Inflammatory macrophage treated with lipopolysaccharide for 1 hour (primary cell): Measurements from ENCODE around the gene TAB2.

ENCODE experiments used
- DNase-seq, 2 donors: peaks; one replicate each; pipeline ENCODE4 v3.0.0-alpha.2; 2020 to 2022

Gene TAB2

DNA sequence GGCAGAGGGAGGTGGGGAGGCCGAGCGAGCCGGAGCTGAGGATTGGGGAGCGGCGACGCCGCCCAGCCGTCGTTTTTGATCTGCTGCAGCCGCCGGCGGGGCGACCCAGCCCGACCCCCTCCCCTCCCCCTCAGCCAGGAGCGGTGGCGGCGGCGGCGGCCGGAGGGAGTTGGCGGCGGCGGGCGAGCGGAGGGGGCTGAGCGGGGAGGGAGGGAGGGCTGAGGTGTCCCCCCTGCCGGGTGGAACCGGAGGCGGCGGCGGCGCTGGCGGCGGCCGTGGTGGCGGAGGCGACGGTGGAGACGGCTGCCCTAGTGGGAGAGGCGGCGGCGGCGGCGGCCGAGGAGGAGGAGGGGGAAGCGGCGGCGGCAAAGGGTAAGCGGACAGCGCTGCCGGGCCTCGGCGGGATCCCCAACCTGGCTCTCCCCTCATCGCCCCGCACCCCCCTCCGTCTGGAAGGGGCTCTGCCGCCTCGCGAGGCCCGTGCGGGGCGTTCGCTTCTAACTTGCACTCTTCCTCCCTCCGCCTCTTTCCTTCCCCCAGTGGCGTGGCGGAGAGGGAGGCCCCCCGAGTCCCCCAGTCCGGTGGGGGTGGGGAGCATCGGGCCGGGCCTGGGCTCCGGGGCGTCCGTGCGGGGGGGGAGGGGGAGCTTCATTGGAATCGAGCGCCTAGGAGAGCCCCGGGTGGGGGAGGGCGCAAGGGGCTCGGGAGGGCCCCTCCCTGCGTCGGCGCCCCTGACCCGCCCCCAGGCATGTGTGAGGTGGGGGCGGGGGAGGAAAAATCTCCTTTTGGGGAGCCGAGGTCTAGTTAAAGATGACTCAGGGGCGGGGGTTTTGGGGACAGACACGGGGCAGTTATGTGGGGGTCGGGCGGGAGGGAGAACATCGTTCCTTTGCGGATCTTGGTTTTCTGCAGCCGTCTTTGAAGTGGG lies at the start of gene TAB2:
TAB2 (plus strand) TSS at position 69 of the 928 bp plus-strand sequence. CDS start 52,286 bp downstream, outside the sequence.
- DNase-seq = peak; percentile 75 to 88

DNA sequence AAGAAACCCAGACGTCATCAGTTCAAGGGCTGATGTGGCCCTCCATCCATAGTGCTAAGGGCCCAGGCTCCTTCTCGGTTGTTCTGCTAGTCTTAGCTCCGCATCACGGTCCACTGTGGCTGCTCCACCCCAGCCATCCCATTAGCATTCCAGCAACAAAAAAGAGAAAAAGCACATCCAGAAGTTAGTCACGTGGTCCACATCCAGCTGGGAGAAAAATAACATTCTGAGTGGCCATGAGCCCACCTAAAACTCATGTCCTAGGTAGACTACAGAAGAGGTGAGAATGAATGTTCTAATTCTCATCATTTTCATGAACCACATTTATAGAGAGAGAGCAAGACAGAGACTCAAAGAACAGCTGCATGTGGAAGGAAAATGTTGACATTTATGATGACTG lies 49.4 kb upstream of the TAB2 start:
- no peak for DNase-seq

DNA sequence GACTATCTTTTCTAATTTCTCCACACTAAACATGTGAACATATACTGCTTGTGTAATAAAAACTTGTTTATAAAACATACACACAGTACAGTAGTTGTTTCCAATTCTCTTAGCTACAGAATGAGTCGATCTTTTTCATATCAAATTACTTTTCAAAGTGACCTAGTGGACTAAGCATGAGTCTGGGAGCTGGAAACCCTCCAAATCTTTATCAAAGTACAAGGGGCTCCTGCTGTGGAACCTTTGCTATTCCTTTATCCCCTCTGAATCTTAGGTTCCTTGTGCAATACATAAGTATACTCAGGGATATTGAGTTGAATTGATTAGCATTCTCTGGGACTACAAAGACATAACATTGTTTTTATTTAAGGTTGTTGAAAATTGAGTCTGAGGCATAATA lies 48.7 kb upstream of the TAB2 start:
- no peak for DNase-seq

GRCh38 chr6:149270616-149271015 lies 46.9 kb upstream of the TAB2 start:
- DNase-seq = peak; percentile 56 to 64

DNA sequence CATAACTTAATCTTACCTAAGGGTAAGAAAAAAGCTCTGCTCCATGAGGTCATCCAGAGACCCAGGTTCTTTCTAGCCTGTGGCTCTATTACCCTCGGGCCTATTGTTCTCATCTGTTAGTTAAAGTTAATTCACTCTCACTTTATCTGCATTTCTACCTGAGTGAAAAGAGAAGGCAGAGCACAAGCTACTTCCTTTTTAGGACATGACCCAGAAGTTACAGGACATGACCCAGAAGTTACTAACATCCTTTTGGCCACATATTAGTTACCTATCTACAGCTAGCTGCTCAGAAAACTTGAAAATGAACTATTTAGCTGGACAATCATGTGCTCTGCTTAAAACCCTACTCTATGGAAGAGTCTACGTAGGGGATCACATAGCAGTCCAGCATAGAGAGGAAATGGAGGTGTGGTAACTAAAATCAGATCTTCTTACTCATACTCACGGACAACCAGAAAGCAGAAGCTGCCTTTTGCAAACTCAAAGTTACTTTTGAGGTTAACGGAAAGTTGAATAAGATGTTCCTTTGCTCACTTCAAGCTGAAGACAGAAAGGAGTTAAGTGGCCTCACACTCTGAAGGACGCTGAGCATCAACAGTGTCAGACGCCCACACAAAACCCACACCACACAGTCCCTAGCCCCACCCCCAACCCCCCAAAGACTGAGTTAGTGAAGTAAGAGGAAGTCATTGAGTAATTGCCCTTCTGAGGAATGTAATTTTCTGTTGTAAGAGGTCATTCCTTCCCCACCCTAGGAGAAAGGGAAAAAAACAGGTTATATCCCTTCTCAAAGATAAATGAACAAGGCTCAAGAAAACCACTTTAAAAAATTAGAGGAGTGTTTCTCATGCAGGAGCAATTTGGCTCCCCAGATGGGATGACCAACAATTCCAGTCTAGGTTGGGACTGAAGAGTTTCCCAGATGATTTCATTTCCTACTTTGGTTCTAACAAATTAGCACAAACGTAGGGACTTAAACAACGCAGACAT lies 45.9 kb upstream of the TAB2 start:
- DNase-seq = peak; percentile 84 to 92

DNA sequence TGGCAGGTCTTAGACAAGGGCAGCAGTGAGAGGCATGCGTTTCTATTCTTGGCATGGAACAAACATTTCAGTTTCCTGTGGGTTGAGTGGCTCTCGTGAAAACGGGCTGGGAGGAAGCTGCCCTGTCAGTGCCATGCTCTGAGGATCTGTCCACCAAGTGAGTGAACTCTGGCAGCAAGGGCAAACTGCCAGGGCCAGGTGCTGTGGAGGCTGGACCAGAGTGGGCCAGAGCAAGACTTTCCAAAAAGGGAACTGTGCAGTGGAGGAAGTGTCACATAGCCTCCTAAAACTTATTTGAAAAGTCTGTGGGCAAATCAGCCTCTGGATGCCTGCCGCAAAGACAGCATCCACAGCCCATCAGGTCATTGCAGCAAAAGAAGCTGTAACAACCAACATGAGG lies 44.2 kb upstream of the TAB2 start:
- DNase-seq = no peak

DNA sequence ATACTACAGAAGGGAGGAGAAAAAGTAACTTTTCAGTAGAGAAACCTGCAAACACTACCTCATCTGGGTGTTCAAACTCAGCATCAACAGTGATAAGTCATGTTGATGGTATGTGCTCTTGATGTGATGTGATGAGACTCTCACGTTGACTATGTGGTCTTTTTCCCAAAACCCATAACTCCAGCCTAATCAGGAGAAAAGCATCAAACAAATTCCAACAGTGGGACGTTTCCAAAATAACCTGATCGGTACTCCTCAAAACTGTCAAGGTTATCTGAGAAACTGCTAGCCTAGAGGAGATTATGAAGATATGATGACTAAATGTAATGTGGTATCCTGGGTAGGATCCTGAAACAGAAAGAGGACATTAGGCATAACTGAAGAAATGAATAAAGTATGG lies 41.9 kb upstream of the TAB2 start:
- no peak for DNase-seq

- DNase-seq = no peak
Observed at GRCh38 chr6:149277621-149278020, 39.9 kb upstream of the TAB2 start.

GRCh38 chr6:149278997-149279396 lies 38.5 kb upstream of the TAB2 start:
- DNase-seq = peak; percentile 19 to 32

GRCh38 chr6:149284904-149285303 lies 32.6 kb upstream of the TAB2 start:
- DNase-seq = no peak

DNA sequence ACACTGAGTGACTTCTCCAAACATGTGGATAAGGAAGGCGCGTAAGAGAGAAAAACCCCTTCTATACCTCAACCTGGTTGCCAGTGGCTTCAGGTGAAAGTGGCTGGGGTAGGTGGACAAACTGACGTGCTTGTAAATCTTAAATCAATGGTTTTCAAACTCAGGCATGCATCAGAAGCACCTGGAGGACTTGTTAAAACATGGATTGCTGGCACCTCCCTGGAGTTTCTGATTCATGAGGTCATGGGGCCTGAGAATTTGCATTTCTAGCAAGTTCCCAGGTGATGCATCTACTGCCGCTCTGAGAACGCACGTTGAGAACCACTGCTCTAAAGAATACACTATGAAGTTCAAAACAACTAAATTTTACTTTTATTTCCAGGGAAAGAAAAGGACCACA lies 31.9 kb upstream of the TAB2 start:
- no peak for DNase-seq

DNA sequence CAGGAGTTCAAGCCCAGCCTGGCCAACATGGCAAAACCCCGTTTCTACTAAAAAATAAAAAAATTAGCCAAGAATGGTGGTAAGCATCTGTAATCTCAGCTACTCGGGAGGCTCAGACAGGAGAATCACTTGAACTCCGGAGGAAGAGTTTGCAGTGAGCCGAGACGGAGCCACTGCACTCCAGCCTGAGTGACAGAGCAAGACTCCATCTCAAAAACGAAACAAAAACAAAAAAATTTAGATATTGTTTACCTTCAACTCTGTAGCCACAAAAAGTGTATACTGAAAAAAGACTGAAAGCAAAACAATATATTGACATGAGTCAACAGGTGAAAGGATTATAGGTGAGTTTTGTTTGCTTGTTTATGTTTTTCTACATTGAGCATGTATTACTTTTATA lies 30.6 kb upstream of the TAB2 start:
- DNase-seq = no peak

DNA sequence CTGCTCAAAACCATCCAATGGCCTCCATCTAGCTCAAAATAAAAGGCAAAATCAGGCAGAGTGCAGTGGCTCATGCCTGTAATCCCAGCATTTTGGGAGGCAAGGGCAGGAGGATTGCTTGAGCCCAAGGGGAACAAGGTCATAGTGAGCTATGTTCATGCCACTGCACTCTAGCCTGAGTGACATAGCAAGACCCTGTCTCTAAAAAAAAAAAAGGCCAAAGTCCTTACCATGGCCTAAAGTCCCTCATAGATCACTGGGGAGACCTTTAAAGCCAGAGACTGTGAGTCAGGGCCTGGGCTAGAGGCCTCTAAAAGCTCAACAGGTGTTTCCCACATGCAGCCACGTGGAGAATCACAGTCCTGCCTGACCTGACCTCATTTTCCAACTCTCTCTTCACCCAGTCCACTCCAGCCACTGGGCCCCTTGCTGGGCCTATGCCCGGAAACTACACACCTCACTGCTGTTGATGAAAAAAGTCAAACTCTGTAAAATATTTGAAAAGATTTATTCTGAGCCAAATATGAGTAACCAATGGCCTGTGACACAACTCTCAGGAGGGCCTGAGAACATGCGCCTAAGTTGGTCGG lies 28.2 kb upstream of the TAB2 start:
- DNase-seq = no peak

- DNase-seq = no peak
Observed at GRCh38 chr6:149289966-149290365, 27.5 kb upstream of the TAB2 start.

- no peak for DNase-seq
Observed at GRCh38 chr6:149293244-149293643, 24.3 kb upstream of the TAB2 start.

- no peak for DNase-seq
Observed at GRCh38 chr6:149300563-149300962, 16.9 kb upstream of the TAB2 start.

GRCh38 chr6:149302723-149303122 lies 14.8 kb upstream of the TAB2 start:
- no peak for DNase-seq

DNA sequence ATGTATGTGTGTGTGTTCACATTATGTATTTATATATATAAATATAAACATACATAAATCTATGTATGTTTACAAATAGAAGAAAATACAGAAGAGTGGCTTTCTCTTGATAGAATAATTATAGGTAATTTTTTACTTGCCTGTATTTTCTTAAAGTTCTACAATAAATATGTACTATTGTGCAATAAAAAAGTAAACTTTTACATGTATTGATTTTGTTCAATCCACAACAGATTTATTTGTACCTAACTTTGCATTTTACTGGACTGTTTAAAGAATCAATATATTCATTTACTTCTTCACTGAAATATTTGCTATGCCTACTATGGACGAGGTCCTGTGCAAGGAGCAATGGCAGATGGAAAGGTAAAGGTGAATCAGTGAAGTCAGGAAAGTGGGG lies 14.0 kb upstream of the TAB2 start:
- no peak for DNase-seq

GRCh38 chr6:149305372-149305771 lies 12.1 kb upstream of the TAB2 start:
- no peak for DNase-seq

DNA sequence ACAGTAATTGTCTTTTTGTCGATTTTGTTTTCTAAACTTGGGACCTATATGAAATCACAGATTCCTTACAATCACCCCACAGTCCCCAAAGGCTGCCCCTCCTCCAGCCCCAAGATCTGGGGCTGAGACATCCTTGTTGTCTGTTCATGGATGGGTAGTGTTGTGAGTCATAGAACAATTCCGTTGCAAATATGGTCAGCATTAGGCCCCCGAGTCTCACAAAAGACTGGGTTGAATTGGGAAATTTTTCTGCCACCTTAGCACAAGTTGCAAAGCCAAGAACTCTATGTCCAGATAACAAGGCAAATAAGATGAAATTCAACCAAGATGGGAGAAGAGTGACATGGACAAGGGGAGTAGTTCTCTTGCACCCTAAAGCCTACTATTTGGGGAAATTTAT lies 10.5 kb upstream of the TAB2 start:
- DNase-seq = no peak

DNA sequence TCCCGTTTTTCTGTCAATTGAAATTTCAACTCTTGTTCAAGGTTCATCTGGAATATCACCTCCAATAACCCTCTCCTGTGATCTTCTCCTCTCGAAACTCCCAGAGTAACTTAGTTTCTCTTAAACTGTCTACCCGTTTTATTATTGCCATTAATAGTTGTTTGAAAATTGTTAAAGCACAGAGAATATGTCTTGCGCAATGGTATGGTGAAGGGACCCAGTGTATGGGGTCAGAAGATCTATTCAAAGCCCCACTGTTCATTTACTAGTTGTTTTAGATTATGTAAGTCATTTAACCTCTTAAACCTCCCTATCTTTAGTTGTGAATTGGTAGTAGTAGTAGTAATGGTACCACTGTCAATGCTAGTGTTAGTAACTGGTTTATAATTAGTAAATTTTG lies 6.2 kb upstream of the TAB2 start:
- DNase-seq = no peak

DNA sequence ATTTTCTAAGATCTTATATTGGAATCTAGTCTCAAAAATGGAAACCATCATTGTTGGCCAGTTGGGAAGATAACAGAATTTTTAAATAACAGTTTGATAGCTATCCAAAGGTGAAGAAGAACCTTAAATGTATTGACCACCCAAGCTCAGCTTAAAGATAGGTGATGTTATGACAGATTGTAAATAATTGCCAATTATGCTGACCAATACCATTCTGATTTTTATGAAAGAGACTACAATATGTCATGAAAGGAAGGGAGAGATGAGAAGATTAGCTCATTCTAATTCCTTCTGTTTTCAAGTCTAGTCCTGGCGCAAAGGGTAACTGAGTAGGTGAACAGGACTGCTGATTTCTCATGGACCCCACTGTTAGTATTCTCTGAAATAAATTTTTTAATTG lies 5.7 kb upstream of the TAB2 start:
- no peak for DNase-seq

DNA sequence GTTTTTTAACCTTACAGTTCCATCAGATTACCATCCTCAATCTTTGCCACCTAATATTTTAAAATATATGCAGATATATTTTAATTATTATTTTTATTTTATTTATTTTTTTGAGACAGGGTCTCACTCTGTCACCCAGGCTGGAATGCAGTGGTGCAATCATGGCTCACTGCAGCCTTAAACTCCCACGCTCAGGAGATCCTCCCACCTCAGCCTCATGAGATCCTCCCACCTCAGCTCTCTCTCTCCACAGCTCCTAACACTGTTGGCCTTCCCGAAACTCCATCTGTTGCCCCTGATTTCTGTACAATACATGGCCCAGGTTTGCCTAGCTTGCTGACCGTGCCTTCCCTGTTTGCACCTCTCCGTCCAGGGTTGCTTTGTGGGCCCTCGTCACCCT lies 4.4 kb upstream of the TAB2 start:
- no peak for DNase-seq
